AG08396 (cell line): Measurements from ENCODE around the gene ROBO2.

Experiments
- DNase-seq: peaks from one replicate; pipeline ENCODE4 v3.0.0; 2012; ENCODE audit warnings: low spot score, mixed read lengths

The ROBO2 gene

DNA sequence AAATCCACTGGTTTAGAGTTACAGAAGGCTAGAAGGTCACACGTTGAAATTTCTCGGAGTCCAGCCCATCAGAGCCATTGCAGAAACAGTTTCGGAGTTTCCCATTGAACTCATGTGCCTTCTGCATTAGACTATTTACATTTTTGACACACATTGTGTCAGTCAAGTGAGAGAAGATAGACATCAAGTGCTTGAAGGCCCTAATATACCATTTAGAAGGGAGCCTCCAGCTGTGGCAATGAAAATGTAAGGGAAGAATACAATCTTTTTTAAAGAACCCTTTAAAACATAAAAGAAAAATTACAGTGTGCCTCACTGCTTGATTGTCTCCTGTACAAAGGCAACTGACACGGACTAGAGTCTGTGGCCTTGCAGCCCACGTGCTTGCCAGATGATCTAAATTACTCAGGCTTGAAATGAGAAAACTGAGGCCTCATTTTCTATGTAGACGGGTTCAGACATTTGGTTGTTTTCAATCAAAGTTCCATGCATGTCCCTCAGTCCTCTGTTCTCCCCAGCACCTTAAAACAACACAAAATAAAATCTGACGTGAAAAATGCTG is 650.5 kb downstream of the ROBO2 start:
- DNase-seq, result no peak

DNA sequence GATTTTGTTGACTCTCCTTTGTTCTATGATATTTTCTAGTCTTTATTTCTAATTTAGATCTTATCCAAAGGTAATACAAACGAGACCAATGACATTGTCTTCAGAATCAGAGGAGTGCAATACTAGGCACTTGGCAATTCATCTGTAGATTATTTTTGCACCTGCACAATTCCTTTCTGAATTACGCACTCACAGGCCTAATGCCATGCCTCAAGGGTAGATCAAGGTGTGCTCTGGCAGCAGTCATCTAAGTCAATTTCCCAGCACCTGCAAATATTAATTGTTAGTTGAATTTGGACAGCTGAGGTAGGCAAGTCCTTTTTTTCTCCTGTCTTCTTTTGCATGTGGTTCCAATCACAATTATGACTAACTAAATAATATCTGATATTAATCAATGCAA is 653.2 kb downstream of the ROBO2 start:
- DNase-seq, result no peak

- DNase-seq, result no peak
Observed at GRCh38 chr3:77699125-77699691, 659.3 kb downstream of the ROBO2 start.
